ENCODE data around the gene KIAA1549. TPM values are rescaled to one million over a fixed set of nuclear protein-coding genes. Genes with fewer than 3 reads are reported as not detected.
"Not testable (repeated sequence)": the region's sequence is repeated elsewhere in the genome, so short reads cannot be mapped to it uniquely, and the experiment has no call there.

KIAA1549 gene
- total RNA-seq, 4 donors from 2014 or later, result 0.11 to 2.1 (median 0.28) TPM

DNA sequence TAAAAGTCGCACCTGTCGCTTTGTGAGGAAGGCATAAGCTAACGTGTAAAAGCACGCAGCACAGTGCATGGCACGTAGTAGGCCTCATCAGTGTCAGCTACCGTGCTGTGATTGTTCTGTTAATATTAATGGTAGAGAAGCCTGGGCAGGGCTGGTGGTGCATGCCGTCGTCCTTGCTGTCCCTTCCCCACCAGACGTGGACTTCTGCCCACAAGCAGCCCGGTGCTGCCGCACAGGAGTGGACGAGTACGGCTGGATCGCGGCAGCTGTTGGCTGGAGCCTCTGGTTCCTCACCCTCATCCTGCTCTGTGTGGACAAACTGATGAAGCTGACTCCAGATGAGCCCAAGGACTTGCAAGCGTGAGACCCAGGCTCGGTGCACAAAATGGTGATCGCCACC is 178.5 kb downstream of the KIAA1549 start:
- TF ChIP-seq POLR2A (IDR thresholded peaks at IDR 0.05), result no peak
- TF ChIP-seq CTCF (IDR thresholded peaks at IDR 0.05), result no peak
- WGBS, 2 donors, result 87 to 94% methylated on average over 18 of the region's 18 CpGs
- DNase-seq, result no peak
- intact Hi-C loops (cut with DNase I), result no loop called here
- peaks cover 0 to 9% (median 0%) of the 10 kb centered on the region in 4 donors for H3K27me3 ChIP-seq
- H3K27ac ChIP-seq, result no peak overlapping the region
- no peaks in the 10 kb centered on the region for H3K36me3 ChIP-seq
- H3K4me3 ChIP-seq, result no peak overlapping the region
- no peaks in the 10 kb centered on the region for H3K4me1 ChIP-seq
- peaks cover 0 to 1% (median 0%) of the 10 kb centered on the region in 3 donors for H3K9me3 ChIP-seq

GRCh38 chr7:138801256-138801655 is 179.9 kb downstream of the KIAA1549 start:
- no peaks in the 10 kb centered on the region for H3K36me3 ChIP-seq
- intact Hi-C loops (cut with DNase I), result no loop called here
- WGBS, 2 donors, result 92 to 100% methylated on average over 2 to 3 of the region's 3 CpGs
- no peak for DNase-seq
- H3K4me3 ChIP-seq, result no peak overlapping the region
- H3K4me1 ChIP-seq, result no peaks in the 10 kb centered on the region
- no peaks in the 10 kb centered on the region for H3K9me3 ChIP-seq
- TF ChIP-seq POLR2A (IDR thresholded peaks at IDR 0.05) (no peak), CTCF (IDR thresholded peaks at IDR 0.05) (no peak)
- H3K27ac ChIP-seq, result no peak overlapping the region
- peaks cover 0 to 12% (median 0%) of the 10 kb centered on the region in 4 donors for H3K27me3 ChIP-seq

DNA sequence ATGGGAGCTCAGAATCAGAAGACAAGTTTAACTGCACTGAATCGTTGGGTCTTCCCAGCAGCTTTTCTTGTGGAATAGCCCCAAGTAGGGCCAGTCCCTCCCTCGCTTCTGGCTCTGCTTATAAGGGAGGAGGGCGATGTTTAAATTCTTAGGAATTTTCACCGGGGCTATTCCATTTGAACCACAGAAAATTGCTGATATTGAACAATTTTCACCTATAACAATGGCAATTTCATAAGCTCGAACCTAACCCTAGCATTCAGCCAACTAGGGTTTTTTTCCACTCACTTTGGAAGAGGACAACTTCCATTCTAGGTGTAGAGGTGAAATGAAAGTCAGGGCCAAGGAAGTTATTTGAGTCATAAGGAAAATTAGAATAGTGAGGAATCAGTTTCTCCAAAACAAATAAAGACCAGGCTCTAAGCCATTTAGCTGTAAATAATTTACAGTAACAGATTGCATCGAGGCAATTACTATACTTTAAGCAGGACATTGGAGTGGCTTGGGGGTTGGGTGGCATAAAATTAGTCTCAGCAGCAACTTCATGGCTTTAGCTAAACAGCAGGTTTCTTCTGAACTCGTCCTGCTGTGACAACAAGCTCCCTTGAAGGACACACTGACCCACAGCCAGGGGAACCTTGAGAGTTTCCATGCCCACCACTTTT is 181.7 kb downstream of the KIAA1549 start:
- WGBS, 2 donors, result 56 to 73% methylated on average over 7 of the region's 7 CpGs
- intact Hi-C loops (cut with DNase I), result no loop called here
- H3K9me3 ChIP-seq, result no peaks in the 10 kb centered on the region
- no peak overlapping the region for H3K27ac ChIP-seq
- TF ChIP-seq CTCF (IDR thresholded peaks at IDR 0.05) (no peak), POLR2A (IDR thresholded peaks at IDR 0.05) (no peak)
- H3K27me3 ChIP-seq, result peaks cover 0 to 12% (median 0%) of the 10 kb centered on the region in 4 donors
- no peaks in the 10 kb centered on the region for H3K4me1 ChIP-seq
- H3K36me3 ChIP-seq, result no peaks in the 10 kb centered on the region
- no peak overlapping the region for H3K4me3 ChIP-seq
- no peak for DNase-seq

- intact Hi-C loops (cut with DNase I), result no loop called here
- no peak overlapping the region for H3K4me3 ChIP-seq
- 45 to 57% methylated on average over 5 of the region's 5 CpGs for WGBS, 2 donors
- DNase-seq, result no peak
- H3K27me3 ChIP-seq, result peaks cover 0 to 12% (median 0%) of the 10 kb centered on the region in 4 donors
- no peak overlapping the region for H3K27ac ChIP-seq
- TF ChIP-seq CTCF (IDR thresholded peaks at IDR 0.05) (no peak), POLR2A (IDR thresholded peaks at IDR 0.05) (no peak)
- H3K4me1 ChIP-seq, result no peaks in the 10 kb centered on the region
- no peaks in the 10 kb centered on the region for H3K9me3 ChIP-seq
- no peaks in the 10 kb centered on the region for H3K36me3 ChIP-seq
Observed at GRCh38 chr7:138798836-138799235, 182.4 kb downstream of the KIAA1549 start.

DNA sequence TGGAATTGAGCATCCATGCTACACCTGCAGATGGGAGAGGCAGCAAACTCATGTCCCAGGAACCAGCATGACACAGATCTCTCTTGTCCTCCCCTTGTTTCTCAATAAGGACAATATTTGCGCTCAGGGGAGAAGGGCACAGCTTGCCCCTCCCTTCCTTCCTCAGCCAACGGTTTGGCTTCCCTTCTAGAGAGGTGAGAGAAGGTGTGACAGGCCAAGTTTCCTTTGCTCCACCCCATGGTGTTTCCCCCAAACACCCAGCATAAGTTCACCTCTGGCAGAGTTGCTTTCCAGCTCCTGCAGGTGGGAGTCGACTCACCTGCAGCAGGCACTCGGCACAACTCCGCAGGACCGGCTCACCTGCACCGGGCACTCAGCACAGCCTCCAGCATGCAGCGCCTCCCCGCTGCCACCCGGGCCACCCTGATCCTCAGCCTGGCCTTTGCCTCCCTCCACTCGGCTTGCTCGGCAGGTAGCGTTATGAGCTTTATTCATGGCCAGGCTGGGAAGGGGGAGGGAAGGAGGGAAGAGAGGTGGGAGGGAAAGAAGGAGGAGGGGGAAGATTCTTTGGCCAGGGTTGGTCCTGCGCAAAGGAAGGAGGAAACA is 183.4 kb downstream of the KIAA1549 start, which contains the start of the genes ATP6V0A4 and TMEM213:
Gene ATP6V0A4 (minus strand): TSS at position 482 of the 606 bp plus-strand sequence. CDS start 26,949 bp downstream, outside the sequence.
Gene TMEM213 (plus strand): TSS at position 280 of the 606 bp plus-strand sequence. CDS start 111 bp downstream, at position 391.
- intact Hi-C loops (cut with DNase I), result no loop called here
- H3K4me3 ChIP-seq, result no peak within 1 kb of the TSS
- 11 to 28% methylated on average over 3 to 9 of the region's 14 CpGs for WGBS, 2 donors
- peaks cover 0 to 12% (median 0%) of the 10 kb centered on the region in 4 donors for H3K27me3 ChIP-seq
- H3K9me3 ChIP-seq, result no peaks in the 10 kb centered on the region
- TF ChIP-seq POLR2A (IDR thresholded peaks at IDR 0.05), result no peak
- TF ChIP-seq CTCF (IDR thresholded peaks at IDR 0.05), result no peak
- DNase-seq, result no peak
- no peaks in the 10 kb centered on the region for H3K4me1 ChIP-seq
- H3K36me3 ChIP-seq, result no peaks in the 10 kb centered on the region
- H3K27ac ChIP-seq, result no peak within 1 kb of the TSS

GRCh38 chr7:138797046-138797445 is 184.1 kb downstream of the KIAA1549 start:
- H3K9me3 ChIP-seq; DNase-seq; H3K27ac ChIP-seq; intact Hi-C loops (cut with DNase I); H3K4me1 ChIP-seq; H3K4me3 ChIP-seq; H3K36me3 ChIP-seq: not testable (repeated sequence)
- H3K27me3 ChIP-seq, result peaks cover 0 to 12% (median 0%) of the 10 kb centered on the region in 4 donors
- 51 to 82% methylated on average over 4 of the region's 4 CpGs for WGBS, 2 donors
